Fibroblast of lung (primary cell): ENCODE results near the gene SUGCT. TPM values are rescaled to one million over a fixed set of nuclear protein-coding genes. Genes with fewer than 3 reads are reported as not detected.
A peak's percentile ranks its signal among the peaks of the same experiment; 100 is the strongest.
"Not testable (repeated sequence)": the region's sequence is repeated elsewhere in the genome, so short reads cannot be mapped to it uniquely, and the experiment has no call there.

Source experiments
- DNase-seq, 2 donors: peaks; one replicate each; pipeline versions ENCODE4 v3.0.0 to v3.0.0-alpha.2; 2010; ENCODE audit warnings: low read depth in 2 of 2
- H2AFZ ChIP-seq: 2 replicates; pipeline ENCODE4 v1.5.1; 2012; ENCODE audit warnings: low read length, control low read depth, inconsistent platforms
- H3K27ac ChIP-seq: 2 replicates; pipeline ENCODE4 v1.5.1; 2011; ENCODE audit warnings: low read length, control low read depth; ENCODE audit not compliant: insufficient read depth
- H3K27me3 ChIP-seq: 2 replicates; pipeline ENCODE4 v1.5.1; 2011; ENCODE audit warnings: mild to moderate bottlenecking, low read length; ENCODE audit not compliant: control insufficient read depth, insufficient read depth
- H3K36me3 ChIP-seq: 2 replicates; pipeline ENCODE4 v1.5.1; 2011; ENCODE audit warnings: low read length; ENCODE audit not compliant: control insufficient read depth, insufficient read depth
- H3K4me1 ChIP-seq: 2 replicates; pipeline ENCODE4 v1.5.1; 2011; ENCODE audit warnings: low read length; ENCODE audit not compliant: control insufficient read depth, insufficient read depth; ENCODE audit errors: extremely low read depth
- H3K4me2 ChIP-seq: 2 replicates; pipeline ENCODE4 v1.5.1; 2011; ENCODE audit warnings: low read length, control low read depth; ENCODE audit not compliant: insufficient read depth; ENCODE audit errors: extremely low read depth
- H3K4me3 ChIP-seq, 4 experiments: fragments of 200-600 bp in 1 of 4; sonication (generic) in 1 of 4; replicated peaks in 1 of 4; 2 replicates each; pipeline ENCODE4 v1.5.1; 2011 to 2016; ENCODE audit warnings: low read length in 4 of 4, low read depth in 3 of 4, mild to moderate bottlenecking in 3 of 4, control low read depth in 2 of 4, inconsistent platforms in 1 of 4, mixed read lengths in 1 of 4; ENCODE audit not compliant: insufficient read depth in 1 of 4; ENCODE audit errors: control extremely low read depth in 1 of 4
- H3K79me2 ChIP-seq: 2 replicates; pipeline ENCODE4 v1.5.1; 2012; ENCODE audit warnings: mild to moderate bottlenecking, low read length, inconsistent platforms; ENCODE audit not compliant: control insufficient read depth, insufficient read depth
- H3K9ac ChIP-seq: 2 replicates; pipeline ENCODE4 v1.5.1; 2011; ENCODE audit warnings: mild to moderate bottlenecking, low read length, control low read depth; ENCODE audit not compliant: insufficient read depth
- H3K9me3 ChIP-seq: 2 replicates; pipeline ENCODE4 v1.5.1; 2012; ENCODE audit warnings: low read depth, low read length; ENCODE audit not compliant: control insufficient read depth, insufficient read depth
- H4K20me1 ChIP-seq: 2 replicates; pipeline ENCODE4 v1.5.1; 2011; ENCODE audit warnings: low read length; ENCODE audit not compliant: control insufficient read depth, insufficient read depth; ENCODE audit errors: extremely low read depth
- EZH2 ChIP-seq: IDR thresholded peaks from 2 replicates; pipeline ENCODE4 v1.5.1; 2012; ENCODE audit warnings: low read length, control low read depth, mild to moderate bottlenecking; ENCODE audit errors: missing control alignments
- polyA plus RNA-seq, 2 donors: library from polyadenylated mRNA; depleted of rRNA in 1 of 2; stranded (reverse) in 1 of 2; unstranded in 1 of 2; fragments of >200 nt; gene quantifications; 2 replicates each; pipeline ENCODE4 v1.2.1, GENCODE V29; 2011 to 2012; ENCODE audit warnings: missing spikeins in 1 of 2
- total RNA-seq: library from RNA; depleted of rRNA; stranded (reverse); fragments of >200 nt; gene quantifications from 2 replicates; pipeline ENCODE4 v1.2.1, GENCODE V29; 2014
- TF ChIP-seq, protein P1 (sequence below), 2 donors: IDR thresholded peaks in 1 of 2; conservative IDR thresholded peaks in 1 of 2; 1 replicate in 1 of 2; 2 replicates in 1 of 2; pipeline ENCODE4 v1.5.1; 2011 to 2012; ENCODE audit warnings: low read length in 2 of 2, control low read depth in 1 of 2, inconsistent platforms in 1 of 2, low read depth in 1 of 2, mild to moderate bottlenecking in 1 of 2

SUGCT gene
- total and polyA plus RNA-seq, 2 donors (not counting 1 experiment from before 2014, with no cell fraction given): 8.4 to 16.5 TPM

DNA sequence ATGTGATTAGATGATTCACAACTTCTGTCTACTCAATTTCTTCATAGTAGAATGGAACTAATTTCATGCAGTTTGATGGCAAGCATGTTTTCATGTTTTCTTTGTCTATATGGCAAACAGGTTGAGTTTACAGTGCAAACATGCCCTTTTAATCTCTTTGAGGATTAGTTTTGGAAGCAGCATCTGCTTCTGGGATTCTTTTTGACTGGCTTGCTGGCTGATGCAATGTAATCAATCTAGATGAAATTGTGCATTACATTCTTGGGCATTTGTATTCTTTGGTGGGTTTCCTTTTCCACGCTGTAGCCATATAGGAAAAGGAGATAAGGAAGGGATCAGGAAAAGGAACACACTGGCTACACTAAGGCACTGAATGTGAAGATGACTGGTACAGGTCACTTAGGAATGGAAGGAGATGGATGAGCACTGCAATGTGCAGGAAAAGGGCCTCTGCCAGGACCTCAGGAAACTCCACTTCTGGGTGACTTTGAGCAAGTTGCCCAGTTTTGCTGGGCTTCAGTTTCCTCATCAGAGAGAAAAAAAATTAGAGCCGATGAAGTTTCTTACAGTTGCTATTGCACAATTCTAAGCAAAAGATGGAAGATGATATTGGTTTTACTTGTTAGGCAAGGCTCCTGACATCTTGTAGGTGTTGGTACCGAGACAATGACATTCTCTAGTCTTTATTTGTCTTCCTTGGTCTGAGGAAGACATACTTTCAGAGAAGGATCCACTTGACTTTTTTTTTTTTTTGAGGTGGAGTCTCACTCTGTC, 269.1 kb downstream of the SUGCT start:
- TF ChIP-seq, protein P1, sequence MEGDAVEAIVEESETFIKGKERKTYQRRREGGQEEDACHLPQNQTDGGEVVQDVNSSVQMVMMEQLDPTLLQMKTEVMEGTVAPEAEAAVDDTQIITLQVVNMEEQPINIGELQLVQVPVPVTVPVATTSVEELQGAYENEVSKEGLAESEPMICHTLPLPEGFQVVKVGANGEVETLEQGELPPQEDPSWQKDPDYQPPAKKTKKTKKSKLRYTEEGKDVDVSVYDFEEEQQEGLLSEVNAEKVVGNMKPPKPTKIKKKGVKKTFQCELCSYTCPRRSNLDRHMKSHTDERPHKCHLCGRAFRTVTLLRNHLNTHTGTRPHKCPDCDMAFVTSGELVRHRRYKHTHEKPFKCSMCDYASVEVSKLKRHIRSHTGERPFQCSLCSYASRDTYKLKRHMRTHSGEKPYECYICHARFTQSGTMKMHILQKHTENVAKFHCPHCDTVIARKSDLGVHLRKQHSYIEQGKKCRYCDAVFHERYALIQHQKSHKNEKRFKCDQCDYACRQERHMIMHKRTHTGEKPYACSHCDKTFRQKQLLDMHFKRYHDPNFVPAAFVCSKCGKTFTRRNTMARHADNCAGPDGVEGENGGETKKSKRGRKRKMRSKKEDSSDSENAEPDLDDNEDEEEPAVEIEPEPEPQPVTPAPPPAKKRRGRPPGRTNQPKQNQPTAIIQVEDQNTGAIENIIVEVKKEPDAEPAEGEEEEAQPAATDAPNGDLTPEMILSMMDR (conservative IDR thresholded peaks at IDR 0.05 in 1 of 2, IDR thresholded peaks at IDR 0.05 in 1 of 2; ENCODE audit: low read depth in 1 of 2, low read length in 2 of 2): no peak
- TF ChIP-seq EZH2: no peak
- H3K4me1 ChIP-seq: no peaks in the 10 kb centered on the region
- no peaks in the 10 kb centered on the region for H3K27me3 ChIP-seq
- no peak overlapping the region for H3K4me3 ChIP-seq
- peak in 1 of 2 donors; percentile 33 for DNase-seq
- no peaks in the 10 kb centered on the region for H3K36me3 ChIP-seq
- no peaks in the 10 kb centered on the region for H3K9me3 ChIP-seq
- H3K4me2 ChIP-seq: no peak overlapping the region
- no peak overlapping the region for H3K27ac ChIP-seq
- H3K79me2 ChIP-seq: no peaks in the 10 kb centered on the region
- H2AFZ ChIP-seq: no peak overlapping the region
- no peaks in the 10 kb centered on the region for H4K20me1 ChIP-seq
- H3K9ac ChIP-seq: no peak overlapping the region

DNA sequence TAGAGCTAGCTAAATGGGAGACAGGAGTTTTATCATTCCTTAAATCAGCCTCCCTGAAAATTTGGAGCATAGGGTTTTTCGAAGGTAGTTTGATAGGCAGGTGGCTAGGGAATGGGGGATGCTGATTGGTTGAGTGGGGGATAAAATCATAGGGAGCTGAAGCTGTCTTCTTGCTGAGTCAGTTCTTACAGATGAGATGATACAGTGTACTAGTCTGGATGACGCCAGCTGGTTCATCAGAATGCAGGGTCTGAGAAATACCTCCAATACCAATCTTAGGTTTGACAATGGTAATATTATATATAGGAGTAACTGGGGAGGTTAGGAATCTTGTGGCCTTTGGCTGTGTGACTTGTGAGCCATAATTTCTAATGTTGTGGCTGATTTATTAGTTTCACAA, 271.2 kb downstream of the SUGCT start:
- no peak for DNase-seq
- no peaks in the 10 kb centered on the region for H3K79me2 ChIP-seq
- no peak for TF ChIP-seq EZH2
- TF ChIP-seq, protein P1 (conservative IDR thresholded peaks at IDR 0.05 in 1 of 2, IDR thresholded peaks at IDR 0.05 in 1 of 2; ENCODE audit: low read depth in 1 of 2, low read length in 2 of 2): no peak

DNA sequence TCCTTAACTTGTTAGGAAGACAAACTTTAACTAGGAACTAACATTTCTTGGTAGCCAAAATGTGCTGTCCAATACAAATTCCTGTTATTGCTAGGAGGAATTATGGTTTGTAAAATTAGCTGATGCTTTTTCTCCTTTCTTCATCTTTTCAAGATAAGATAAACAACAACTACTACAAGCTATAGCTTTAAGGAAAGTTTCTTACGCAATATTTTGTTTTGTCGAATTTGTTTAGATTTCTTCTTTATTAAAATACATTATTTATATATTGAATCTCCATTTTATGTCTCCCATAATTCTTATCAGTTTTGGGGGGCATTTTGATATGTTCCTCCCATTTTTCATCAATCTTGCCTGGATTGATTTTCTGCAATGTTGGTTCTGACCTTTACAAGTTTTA, 277.5 kb downstream of the SUGCT start:
- Histone ChIP-seq H4K20me1 (no peaks in the 10 kb centered on the region), H3K27me3 (no peaks in the 10 kb centered on the region), H3K36me3 (no peaks in the 10 kb centered on the region), H3K4me2 (no peak overlapping the region), H3K9ac (no peak overlapping the region), H3K9me3 (no peaks in the 10 kb centered on the region), H3K27ac (no peak overlapping the region), H3K4me1 (no peaks in the 10 kb centered on the region), H3K79me2 (no peaks in the 10 kb centered on the region), H2AFZ (no peak overlapping the region), H3K4me3 (no peak overlapping the region)
- TF ChIP-seq, protein P1 (conservative IDR thresholded peaks at IDR 0.05 in 1 of 2, IDR thresholded peaks at IDR 0.05 in 1 of 2; ENCODE audit: low read depth in 1 of 2, low read length in 2 of 2): no peak
- no peak for TF ChIP-seq EZH2
- no peak for DNase-seq

More for the DNA sequence above, 271.2 kb downstream of the SUGCT start:
- no peaks in the 10 kb centered on the region for H4K20me1 ChIP-seq
- H2AFZ ChIP-seq: no peak overlapping the region
- no peaks in the 10 kb centered on the region for H3K4me1 ChIP-seq
- H3K4me2 ChIP-seq: no peak overlapping the region
- no peaks in the 10 kb centered on the region for H3K27me3 ChIP-seq
- H3K4me3 ChIP-seq: no peak overlapping the region
- no peak overlapping the region for H3K27ac ChIP-seq
- no peaks in the 10 kb centered on the region for H3K9me3 ChIP-seq
- no peak overlapping the region for H3K9ac ChIP-seq
- no peaks in the 10 kb centered on the region for H3K36me3 ChIP-seq

DNA sequence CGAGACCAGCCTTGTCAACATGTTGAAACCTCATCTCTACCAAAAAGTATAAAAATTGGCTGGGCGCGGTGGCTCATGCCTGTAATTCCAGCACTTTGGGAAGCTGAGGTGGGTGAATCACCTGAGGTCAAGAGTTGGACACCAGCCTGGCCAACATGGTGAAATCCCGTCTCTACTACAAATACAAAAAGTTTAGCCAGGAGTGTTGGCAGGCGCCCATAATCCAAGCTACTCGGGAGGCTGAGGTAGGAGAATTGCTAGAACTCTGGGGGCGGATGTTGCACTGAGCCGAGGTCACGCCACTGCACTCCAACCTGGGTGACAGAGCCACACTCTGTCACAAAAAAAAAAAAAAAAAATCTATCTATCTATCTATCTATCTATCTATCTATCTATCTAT, 279.9 kb downstream of the SUGCT start:
- H3K27me3 ChIP-seq: not testable (repeated sequence)

More for the DNA sequence above, 279.9 kb downstream of the SUGCT start:
- H3K4me3 ChIP-seq, H3K4me1 ChIP-seq, H3K79me2 ChIP-seq, H3K36me3 ChIP-seq, H2AFZ ChIP-seq, H4K20me1 ChIP-seq, H3K27ac ChIP-seq, H3K9ac ChIP-seq, DNase-seq, H3K9me3 ChIP-seq, H3K4me2 ChIP-seq: not testable (repeated sequence)
